A549 (cell line): Measurements from ENCODE around the gene SLC24A4. TPM values are rescaled to one million over a fixed set of nuclear protein-coding genes. Genes with fewer than 3 reads are reported as not detected.

ENCODE experiments used
- ATAC-seq, 2 experiments: fragments of 200-7000 bp in 1 of 2; fragments of >200 bp in 1 of 2; cut with Nextera tagmentation in 1 of 2; cut with Tn5 transposase in 1 of 2; 3 replicates each; pipeline versions ENCODE4 v1.8.0 to v1.9.1; 2018 to 2020; ENCODE audit warnings: mild to moderate bottlenecking in 1 of 2, moderate library complexity in 1 of 2
- CTCF ChIA-PET: fragments of 300-600 bp; sonication (Branson Sonifier 250); formaldehyde crosslinking; extraction: SDS; loops from one replicate; lab custom pipeline; 2021; ENCODE audit warnings: antibody characterized with exemption, inconsistent platforms; lab: Yijun Ruan, JAX
- POLR2A ChIA-PET: fragments of 350-600 bp; formaldehyde crosslinking; extraction: SDS; loops from one replicate; lab custom pipeline; 2021; ENCODE audit warnings: antibody characterized with exemption, inconsistent platforms; lab: Yijun Ruan, JAX
- DNase-seq, 2 experiments: peaks; one replicate each; pipeline versions ENCODE4 v3.0.0 to v3.0.0-alpha.2; 2011 to 2016; ENCODE audit warnings: low read depth in 1 of 2, low spot score in 1 of 2
- FAIRE-seq: peaks from 2 replicates; lab custom pipeline; 2011; peaks lifted over from hg19 to GRCh38; lab: Jason Lieb, UNC
- H3K27ac ChIP-seq, 2 experiments: fragments of >200 bp; sonication (Bioruptor Twin); formaldehyde crosslinking; 3 replicates each; pipeline ENCODE4 v1.5.1; 2016 to 2017
- H3K4me1 ChIP-seq: fragments of >200 bp; sonication (Bioruptor Twin); formaldehyde crosslinking; 3 replicates; pipeline ENCODE4 v1.6.1; 2016
- H3K4me2 ChIP-seq: fragments of >200 bp; sonication (Bioruptor Twin); formaldehyde crosslinking; 3 replicates; pipeline ENCODE4 v1.6.1; 2016
- H3K4me3 ChIP-seq: fragments of >200 bp; sonication (Bioruptor Twin); formaldehyde crosslinking; 3 replicates; pipeline ENCODE4 v1.5.1; 2016
- H3K9me3 ChIP-seq: fragments of >200 bp; sonication (Bioruptor Twin); formaldehyde crosslinking; 3 replicates; pipeline ENCODE4 v1.6.1; 2016
- CBX8 ChIP-seq: fragments of 200-600 bp; sonication (generic); IDR thresholded peaks from 2 replicates; pipeline ENCODE4 v1.6.1; 2016
- CEBPB ChIP-seq, 2 experiments: fragments of >200 bp in 1 of 2; sonication (Bioruptor Twin) in 1 of 2; formaldehyde crosslinking in 1 of 2; IDR thresholded peaks; 2 replicates each; pipeline ENCODE4 v1.6.1; 2012 to 2016
- CTCF ChIP-seq: fragments of >200 bp; sonication (Bioruptor Twin); formaldehyde crosslinking; IDR thresholded peaks from 3 replicates; pipeline ENCODE4 v1.5.1; 2016
- E2F6 ChIP-seq: IDR thresholded peaks from 2 replicates; pipeline ENCODE4 v1.6.1; 2012; ENCODE audit warnings: low read depth, borderline replicate concordance
- EHMT2 ChIP-seq: fragments of 200-600 bp; sonication (generic); IDR thresholded peaks from 2 replicates; pipeline ENCODE4 v1.6.1; 2016; ENCODE audit warnings: antibody characterized with exemption, low read depth, mild to moderate bottlenecking, moderate library complexity
- ESRRA ChIP-seq: fragments of 150-350 bp; IDR thresholded peaks from 2 replicates; pipeline ENCODE4 v1.6.1; 2014; ENCODE audit warnings: mild to moderate bottlenecking, low read length, borderline replicate concordance
- FOSB ChIP-seq: fragments of 250-450 bp; sonication (Bioruptor Pico); IDR thresholded peaks from 2 replicates; pipeline ENCODE4 v1.5.0; 2020; ENCODE audit warnings: mild to moderate bottlenecking, moderate library complexity
- FOXS1 ChIP-seq: fragments of 250-450 bp; sonication (Bioruptor Pico); IDR thresholded peaks from 2 replicates; pipeline ENCODE4 v1.5.0; 2020; ENCODE audit warnings: mild to moderate bottlenecking, moderate library complexity
- HES2 ChIP-seq: fragments of >200 bp; sonication (Bioruptor Twin); formaldehyde crosslinking; IDR thresholded peaks from 2 replicates; pipeline ENCODE4 v1.6.1; 2016
- HOXA7 ChIP-seq: fragments of 250-450 bp; sonication (Bioruptor Pico); IDR thresholded peaks from 2 replicates; pipeline ENCODE4 v1.5.0; 2020; ENCODE audit warnings: mild to moderate bottlenecking, moderate library complexity
- HOXB13 ChIP-seq: fragments of 250-450 bp; sonication (Bioruptor Pico); IDR thresholded peaks from 2 replicates; pipeline ENCODE4 v1.5.0; 2020; ENCODE audit warnings: low read depth, mild to moderate bottlenecking, moderate library complexity
- JUN ChIP-seq, 2 experiments: fragments of >200 bp; sonication (Bioruptor Twin); formaldehyde crosslinking; IDR thresholded peaks; 2 replicates in 1 of 2; 3 replicates in 1 of 2; pipeline ENCODE4 v1.6.1; 2016 to 2017
- KDM5A ChIP-seq: fragments of 200-600 bp; sonication (generic); IDR thresholded peaks from 2 replicates; pipeline ENCODE4 v1.6.1; 2016; ENCODE audit warnings: antibody characterized with exemption, mild to moderate bottlenecking
- MAFK ChIP-seq: fragments of 450-650 bp; IDR thresholded peaks from 2 replicates; pipeline ENCODE4 v1.6.1; 2014; ENCODE audit not compliant: partially characterized antibody
- NFE2L2 ChIP-seq: fragments of 150-350 bp; conservative IDR thresholded peaks from 2 replicates; pipeline ENCODE4 v1.6.1; 2014; ENCODE audit warnings: low read length
- NR3C1 ChIP-seq: fragments of >200 bp; sonication (Bioruptor Twin); formaldehyde crosslinking; IDR thresholded peaks from 3 replicates; pipeline ENCODE4 v1.6.1; 2017
- PBX3 ChIP-seq: IDR thresholded peaks from 2 replicates; pipeline ENCODE4 v1.6.1; 2012
- PHF8 ChIP-seq: fragments of 200-600 bp; sonication (generic); IDR thresholded peaks from 2 replicates; pipeline ENCODE4 v1.6.1; 2016; ENCODE audit warnings: low read depth, mild to moderate bottlenecking, antibody characterized with exemption, moderate library complexity, borderline replicate concordance
- POLR2AphosphoS2 ChIP-seq: conservative IDR thresholded peaks from 2 replicates; pipeline ENCODE4 v1.6.1; 2012; ENCODE audit warnings: low read length, improper control_type of control experiment, inconsistent platforms
- REST ChIP-seq: fragments of 200-600 bp; sonication (generic); IDR thresholded peaks from 2 replicates; pipeline ENCODE4 v1.6.1; 2016; ENCODE audit warnings: antibody characterized with exemption, mild to moderate bottlenecking, moderate library complexity
- RFX5 ChIP-seq: fragments of 450-650 bp; IDR thresholded peaks from 2 replicates; pipeline ENCODE4 v1.7.1; 2014; ENCODE audit warnings: antibody characterized with exemption, mild to moderate bottlenecking, moderate library complexity
- SMC3 ChIP-seq: fragments of >200 bp; sonication (Bioruptor Twin); formaldehyde crosslinking; IDR thresholded peaks from 3 replicates; pipeline ENCODE4 v1.6.1; 2018; ENCODE audit warnings: inconsistent platforms
- SREBF2 ChIP-seq: fragments of 450-650 bp; IDR thresholded peaks from 2 replicates; pipeline ENCODE4 v1.6.1; 2014; ENCODE audit warnings: mild to moderate bottlenecking, moderate library complexity
- TFCP2L1 ChIP-seq: fragments of 250-450 bp; sonication (Bioruptor Pico); IDR thresholded peaks from 2 replicates; pipeline ENCODE4 v1.5.0; 2021; ENCODE audit warnings: mild to moderate bottlenecking
- TP53 ChIP-seq: fragments of 250-450 bp; sonication (Bioruptor Pico); IDR thresholded peaks from 2 replicates; pipeline ENCODE4 v1.5.0; 2021; ENCODE audit warnings: mild to moderate bottlenecking, moderate library complexity
- WGBS: methylation state at CpG from one replicate; pipeline ENCODE4 v1.1.6; 2017; ENCODE audit errors: missing lambda C conversion rate; 5-methylcytosine and 5-hydroxymethylcytosine counted together
- polyA plus RNA-seq, 4 experiments: library from polyadenylated mRNA; depleted of rRNA in 3 of 4; stranded (reverse); fragments of >200 nt; fragmentation: RNase III in 1 of 4; extraction: RNeasy Plus Mini Kit Qiagen cat#74134 plus additional on column Dnase treatment in 1 of 4; gene quantifications; 2 replicates in 3 of 4; 3 replicates in 1 of 4; pipeline ENCODE4 v1.2.3, GENCODE V29; 2011 to 2017

The SLC24A4 gene
- polyA plus RNA-seq, 2 of the 4 experiments (the other 2 are of a cell fraction): 0.05 to 0.19 TPM

- TF ChIP-seq E2F6: no peak
- TF ChIP-seq POLR2AphosphoS2: no peak
- no peak for TF ChIP-seq SREBF2
- TF ChIP-seq NFE2L2: no peak
- TF ChIP-seq SMC3: no peak
- TF ChIP-seq PHF8: no peak
- TF ChIP-seq HOXA7: no peak
These were observed 45.9 kb upstream of the SLC24A4 start (continued) for GRCh38 chr14:92277031-92277430.

- Histone ChIP-seq H3K27ac (no peak overlapping the region), H3K4me1 (no peaks in the 10 kb centered on the region), H3K9me3 (no peaks in the 10 kb centered on the region), H3K4me2 (no peak overlapping the region), H3K4me3 (no peak overlapping the region)
- TF ChIP-seq NR3C1 (no peak), HOXA7 (no peak), JUN (IDR thresholded peaks at IDR 0.05) (no peak)
- no peak for DNase-seq
- no peak for ATAC-seq
- no peak for FAIRE-seq
- POLR2A ChIA-PET: no interaction called here
- WGBS: 19% methylated on average over 4 of the region's 4 CpGs
- CTCF ChIA-PET: interaction anchor here (1.0 kb wide), 1 partner anchor 12 kb away, joined by 3 read pairs; no protein-coding TSS in a partner anchor
These were observed 42.3 kb upstream of the SLC24A4 start for GRCh38 chr14:92280554-92281262.

GRCh38 chr14:92282669-92283068, 40.3 kb upstream of the SLC24A4 start:
- H3K9me3 ChIP-seq: no peaks in the 10 kb centered on the region
- 43% methylated on average over 2 of the region's 2 CpGs for WGBS
- FAIRE-seq (no peak), DNase-seq (no peak), ATAC-seq (no peak)
- no peak overlapping the region for H3K4me2 ChIP-seq
- no peak for TF ChIP-seq ESRRA
- TF ChIP-seq CEBPB (IDR thresholded peaks at IDR 0.05): no peak
- TF ChIP-seq HES2: no peak
- no peak for TF ChIP-seq EHMT2
- no peak for TF ChIP-seq PBX3
- no peak for TF ChIP-seq CTCF
- TF ChIP-seq RFX5: no peak
- TF ChIP-seq CBX8: no peak
- no peak for TF ChIP-seq HOXB13 (CRISPR knock-in tag)
- no peak for TF ChIP-seq FOXS1 (CRISPR knock-in tag)
- TF ChIP-seq KDM5A: no peak
- no peak for TF ChIP-seq TP53
- no peak for TF ChIP-seq REST
- no peak for TF ChIP-seq FOSB (CRISPR knock-in tag)
- no peak for TF ChIP-seq TFCP2L1 (CRISPR knock-in tag)
- TF ChIP-seq HOXA7: no peak
- no peak for TF ChIP-seq MAFK
- H3K4me3 ChIP-seq: no peak overlapping the region
- no peaks in the 10 kb centered on the region for H3K4me1 ChIP-seq
- H3K27ac ChIP-seq: no peak overlapping the region
- ChIA-PET POLR2A (no interaction called here), CTCF (no interaction called here)
